ENCODE data around the gene TTC6.

The TTC6 gene

DNA sequence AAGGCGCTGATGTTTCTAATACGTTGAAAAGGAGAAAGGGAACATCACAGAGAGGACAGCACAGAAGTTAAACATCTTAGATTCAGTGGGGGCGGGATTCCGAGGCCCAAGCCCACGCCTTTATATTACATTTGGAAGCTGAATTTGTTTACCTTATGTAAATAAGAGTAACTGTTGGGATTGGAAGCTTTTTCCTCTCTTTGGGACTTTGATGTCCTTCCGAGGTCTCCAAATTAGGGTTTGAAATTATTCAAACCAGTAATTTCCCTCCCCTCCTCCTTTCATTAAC is 6.8 kb upstream of the TTC6 start:
- peak; percentile 73; the same call in 1 of the 2 replicates for TF ChIP-seq JUND (IDR thresholded peaks at IDR 0.05; ENCODE audit: low read depth)
- in situ Hi-C loops (cut with HindIII; ENCODE audit: low pct_unique_long_range_greater_than_20kb, low sequenced_read_pairs): no loop called here
- peak in 1 of 2 experiments; percentile 93 for DNase-seq (ENCODE audit: low read depth in 1 of 2, low spot score in 1 of 2)

DNA sequence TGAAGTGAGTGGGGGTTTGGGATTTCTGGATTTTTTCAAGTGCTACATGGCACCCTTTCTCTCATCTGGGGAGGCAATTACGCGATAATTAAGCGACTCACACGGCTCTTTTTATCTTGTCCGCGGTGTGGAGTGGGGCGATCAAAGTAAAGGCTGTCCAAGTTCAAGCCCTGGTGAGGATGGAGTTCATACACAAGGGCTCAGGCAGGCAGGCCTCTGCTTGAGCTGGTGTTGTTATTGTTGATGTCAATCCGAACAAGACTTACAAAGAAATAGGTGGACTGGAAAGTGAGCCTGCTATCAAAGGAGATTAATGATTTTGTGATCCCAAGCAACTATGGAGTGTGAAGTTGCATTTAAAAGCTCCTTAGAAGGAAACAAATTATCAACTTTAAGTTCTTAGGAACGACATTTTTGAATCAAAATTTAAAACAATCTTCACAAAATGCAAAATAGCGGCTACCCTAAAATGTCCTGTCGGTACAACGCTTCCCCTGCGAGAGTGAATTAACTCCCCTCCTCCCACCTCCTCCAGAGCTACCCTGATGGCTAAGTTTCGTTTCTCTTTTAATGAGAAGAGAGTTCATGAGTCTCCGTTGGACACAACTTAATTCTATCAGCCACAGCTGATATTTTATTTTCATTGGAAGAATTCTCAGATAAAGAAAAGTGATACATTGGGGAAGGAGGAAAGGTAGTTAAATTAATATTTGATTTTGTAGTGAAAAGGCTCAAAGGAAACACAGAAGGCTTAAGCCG is 6.3 kb upstream of the TTC6 start:
- peak in 1 of 2 experiments; percentile 85 for DNase-seq (ENCODE audit: low read depth in 1 of 2, low spot score in 1 of 2)
- in situ Hi-C loops (cut with HindIII; ENCODE audit: low pct_unique_long_range_greater_than_20kb, low sequenced_read_pairs): no loop called here
- TF ChIP-seq JUND (IDR thresholded peaks at IDR 0.05; ENCODE audit: low read depth): peak; percentile 18

DNA sequence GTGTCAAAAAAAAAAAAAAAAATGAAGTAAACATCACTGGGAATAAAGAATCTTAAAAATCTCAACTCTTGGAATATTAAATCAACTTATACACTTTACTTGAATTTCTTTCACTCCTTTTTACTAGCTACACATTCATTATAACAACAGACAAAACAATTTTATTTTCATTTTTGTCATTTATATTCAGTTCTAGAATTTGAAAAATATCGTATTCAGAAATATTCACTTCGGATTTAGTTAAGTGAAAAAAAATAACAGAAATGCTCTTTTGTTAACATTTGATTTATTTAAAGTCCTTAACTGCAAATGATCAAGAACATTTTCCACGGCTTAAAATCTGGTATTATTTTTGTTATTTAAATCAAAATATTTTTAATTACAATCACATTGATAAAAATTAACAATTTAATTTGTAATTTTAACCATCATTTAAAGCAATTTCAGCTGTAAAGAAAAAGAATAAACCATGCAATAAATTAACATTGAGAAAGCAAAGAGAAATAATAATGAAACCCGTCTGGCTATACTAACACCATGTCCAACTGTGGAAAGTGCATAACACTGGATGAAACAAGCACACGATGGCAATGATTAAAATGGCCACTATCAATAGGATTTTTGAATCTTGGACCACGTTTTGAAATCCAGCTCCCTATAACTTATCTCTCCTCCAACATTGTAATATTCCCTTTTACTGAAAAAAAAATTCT is 5.6 kb upstream of the TTC6 start:
- DNase-seq (ENCODE audit: low read depth in 1 of 2, low spot score in 1 of 2): peak in 1 of 2 experiments; percentile 73
- peak; percentile 1; the same call in 1 of the 2 replicates for TF ChIP-seq JUND (IDR thresholded peaks at IDR 0.05; ENCODE audit: low read depth)
- in situ Hi-C loops (cut with HindIII; ENCODE audit: low pct_unique_long_range_greater_than_20kb, low sequenced_read_pairs): no loop called here

DNA sequence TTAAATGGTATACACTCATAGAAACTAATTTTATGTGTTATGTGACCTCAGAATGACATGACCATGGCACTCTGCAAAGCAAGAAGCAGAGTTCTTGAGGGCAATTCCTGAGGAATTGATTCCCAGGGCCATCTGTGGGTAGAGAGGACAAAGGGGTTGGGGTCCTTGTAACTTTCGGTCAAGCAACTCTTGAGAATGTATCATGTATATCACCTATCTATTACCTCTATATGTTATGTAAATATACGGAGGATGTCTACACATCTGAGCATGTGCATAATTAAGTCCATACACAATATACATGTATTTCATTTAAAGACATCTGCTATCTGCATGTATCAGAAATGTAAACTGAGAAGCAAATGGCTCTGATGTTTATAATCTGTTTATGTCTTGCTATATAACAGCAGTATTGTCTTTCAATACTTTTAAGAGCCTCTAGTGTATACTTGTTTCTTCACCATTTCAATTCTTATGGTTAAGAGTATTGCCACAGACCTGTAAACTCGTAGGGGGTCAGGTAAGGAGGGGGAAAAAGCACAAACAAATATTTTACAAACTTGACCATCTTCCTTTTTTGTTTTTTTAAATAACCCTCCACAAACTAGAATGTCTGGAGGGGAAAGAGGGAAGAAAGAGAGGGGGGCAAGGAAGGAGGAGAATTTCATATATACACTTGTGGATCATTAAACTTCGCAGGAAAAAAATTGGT is 4.8 kb upstream of the TTC6 start:
- peak in 1 of 2 experiments; percentile 74 for DNase-seq (ENCODE audit: low read depth in 1 of 2, low spot score in 1 of 2)
- no peak for TF ChIP-seq JUND (IDR thresholded peaks at IDR 0.05; ENCODE audit: low read depth)
- in situ Hi-C loops (cut with HindIII; ENCODE audit: low pct_unique_long_range_greater_than_20kb, low sequenced_read_pairs): no loop called here

DNA sequence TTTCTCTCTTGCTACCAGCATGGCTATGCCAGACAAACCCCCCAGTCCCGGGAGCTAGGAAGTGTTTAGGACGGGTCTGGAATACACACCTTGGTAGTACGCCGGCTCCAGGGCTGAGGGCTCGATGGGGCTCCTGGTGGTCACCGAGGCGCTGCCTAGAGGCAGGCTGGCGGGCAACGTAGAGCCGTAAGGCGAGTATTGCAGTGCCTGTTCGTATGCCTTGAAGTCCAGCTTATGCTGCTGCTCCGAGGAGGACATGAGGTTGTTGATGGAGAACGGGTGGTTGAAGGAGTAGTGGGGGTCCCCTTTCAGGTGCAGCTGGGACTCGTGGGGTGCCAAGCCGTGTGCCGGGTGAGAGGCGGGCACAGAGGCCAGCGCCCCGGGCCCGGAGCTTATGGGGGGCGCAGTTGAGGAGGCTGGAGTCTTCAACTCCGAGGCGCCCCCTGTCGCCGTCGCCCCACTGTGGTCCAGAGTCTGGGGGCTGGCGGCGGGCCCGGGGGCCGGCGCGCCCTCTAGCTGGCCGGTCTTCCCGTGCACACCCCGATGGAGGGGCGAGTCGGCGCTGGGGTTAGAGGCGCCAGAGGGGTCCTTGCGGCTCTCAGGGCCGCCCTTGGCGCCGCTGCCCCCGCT is 4.0 kb upstream of the TTC6 start:
- peak in 1 of 2 experiments; percentile 87 for DNase-seq (ENCODE audit: low read depth in 1 of 2, low spot score in 1 of 2)
- TF ChIP-seq JUND (IDR thresholded peaks at IDR 0.05; ENCODE audit: low read depth): no peak
- in situ Hi-C loops (cut with HindIII; ENCODE audit: low pct_unique_long_range_greater_than_20kb, low sequenced_read_pairs): no loop called here

DNA sequence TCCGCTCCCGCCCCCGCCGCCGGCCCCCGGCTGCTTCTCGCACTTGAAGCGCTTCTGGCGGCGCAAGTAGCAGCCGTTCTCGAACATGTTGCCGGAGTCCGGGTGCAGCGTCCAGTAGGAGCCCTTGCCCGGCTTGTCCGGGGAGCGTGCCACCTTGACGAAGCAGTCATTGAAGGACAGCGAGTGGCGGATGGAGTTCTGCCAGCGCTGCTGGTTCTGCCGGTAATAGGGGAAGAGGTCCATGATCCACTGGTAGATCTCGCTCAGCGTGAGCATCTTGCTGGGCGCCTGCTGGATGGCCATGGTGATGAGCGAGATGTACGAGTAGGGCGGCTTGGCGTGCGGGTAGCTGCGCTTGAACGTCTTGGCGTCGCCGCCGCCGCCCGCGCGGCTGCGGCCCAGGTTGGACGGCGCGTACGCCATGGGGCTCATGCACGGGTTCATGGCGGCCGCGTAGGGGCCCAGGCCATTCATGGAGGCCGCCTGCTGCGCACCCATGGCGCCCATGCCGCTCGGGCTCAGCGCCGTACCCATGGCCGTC is 3.4 kb upstream of the TTC6 start:
- TF ChIP-seq JUND (IDR thresholded peaks at IDR 0.05; ENCODE audit: low read depth): peak; percentile 31; the same call in 1 of the 2 replicates
- peak in 1 of 2 experiments; percentile 89 for DNase-seq (ENCODE audit: low read depth in 1 of 2, low spot score in 1 of 2)
- in situ Hi-C loops (cut with HindIII; ENCODE audit: low pct_unique_long_range_greater_than_20kb, low sequenced_read_pairs): no loop called here

DNA sequence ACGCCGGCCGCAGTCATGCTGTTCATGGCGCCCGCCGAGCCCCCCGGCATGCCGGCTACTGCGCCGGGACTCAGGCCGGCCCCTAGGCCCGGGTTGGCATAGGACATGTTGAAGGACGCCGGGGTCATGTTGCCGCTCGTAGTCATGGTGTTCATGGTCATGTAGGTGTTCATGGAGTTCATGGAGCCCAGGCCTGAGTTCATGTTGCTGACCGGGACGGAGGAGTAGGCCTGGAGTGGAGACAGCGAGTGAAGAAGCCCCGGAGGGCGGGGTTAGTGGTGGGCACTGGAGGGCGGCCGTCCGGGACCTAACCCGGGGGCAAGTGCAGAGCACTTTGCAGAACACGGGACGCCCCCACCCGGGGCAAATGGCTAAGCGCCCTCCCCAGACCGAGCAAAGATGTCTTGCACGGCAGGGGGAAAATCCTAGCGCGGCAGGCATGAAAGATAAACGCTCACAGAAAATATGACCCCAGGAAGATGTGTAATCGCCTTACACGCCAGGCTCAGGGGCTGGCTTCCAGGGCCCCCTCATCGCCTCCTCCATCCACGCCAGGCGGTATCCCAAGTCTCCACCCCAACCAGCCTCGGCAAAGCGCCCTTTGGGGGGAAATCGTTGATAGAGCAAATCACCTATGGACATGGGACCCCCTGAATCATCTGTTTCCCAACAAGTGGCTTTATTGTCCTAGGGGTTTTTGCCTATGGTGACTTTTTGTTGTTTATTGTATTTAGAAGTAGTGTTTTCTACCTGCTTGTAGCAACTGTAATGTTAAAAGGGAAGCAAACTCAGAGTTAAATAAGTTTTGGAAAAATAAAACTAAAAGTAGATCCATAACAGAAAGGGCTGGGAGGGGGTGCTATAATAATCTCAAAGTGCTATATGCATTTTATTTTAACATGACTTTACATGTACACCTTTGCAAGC is 2.7 kb upstream of the TTC6 start:
- no peak for TF ChIP-seq JUND (IDR thresholded peaks at IDR 0.05; ENCODE audit: low read depth)
- in situ Hi-C loops (cut with HindIII; ENCODE audit: low pct_unique_long_range_greater_than_20kb, low sequenced_read_pairs): no loop called here
- peak in 1 of 2 experiments; percentile 86 for DNase-seq (ENCODE audit: low read depth in 1 of 2, low spot score in 1 of 2)

DNA sequence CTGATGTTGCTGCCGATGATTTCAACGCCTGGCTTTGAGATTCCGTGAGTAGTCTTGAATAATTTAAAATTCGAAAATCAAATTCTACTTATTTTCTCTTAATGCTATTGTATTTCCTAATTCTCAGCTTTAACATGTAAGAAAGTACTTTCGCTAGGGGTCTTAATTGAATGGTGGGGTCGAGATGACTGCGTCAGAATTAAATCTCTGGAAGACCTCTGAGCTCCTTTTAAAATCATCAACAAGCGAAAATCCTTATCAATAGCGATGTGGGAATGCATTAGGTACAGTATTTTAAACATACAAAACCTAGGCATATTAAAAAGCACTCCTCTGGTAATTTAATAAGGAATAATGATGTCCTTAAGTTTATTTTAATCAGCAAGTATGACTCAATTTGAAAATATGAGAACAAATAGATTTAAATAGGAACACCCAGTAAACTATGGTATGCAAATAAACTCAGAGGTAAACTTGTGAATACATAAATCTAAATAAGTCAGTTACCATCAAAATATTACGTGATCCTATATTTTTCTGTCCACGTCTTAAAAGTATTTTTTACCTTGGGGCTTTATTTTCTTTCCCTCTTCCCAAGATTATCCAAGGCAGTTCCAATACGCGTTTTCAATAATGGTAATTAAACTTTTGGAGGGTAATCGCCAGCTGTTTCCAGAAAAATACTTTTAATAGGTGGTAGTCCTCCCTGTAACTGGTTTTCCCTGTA is 1.8 kb upstream of the TTC6 start:
- DNase-seq (ENCODE audit: low read depth in 1 of 2, low spot score in 1 of 2): no peak
- peak; percentile 10; the same call in 1 of the 2 replicates for TF ChIP-seq JUND (IDR thresholded peaks at IDR 0.05; ENCODE audit: low read depth)
- in situ Hi-C loops (cut with HindIII; ENCODE audit: low pct_unique_long_range_greater_than_20kb, low sequenced_read_pairs): no loop called here

DNA sequence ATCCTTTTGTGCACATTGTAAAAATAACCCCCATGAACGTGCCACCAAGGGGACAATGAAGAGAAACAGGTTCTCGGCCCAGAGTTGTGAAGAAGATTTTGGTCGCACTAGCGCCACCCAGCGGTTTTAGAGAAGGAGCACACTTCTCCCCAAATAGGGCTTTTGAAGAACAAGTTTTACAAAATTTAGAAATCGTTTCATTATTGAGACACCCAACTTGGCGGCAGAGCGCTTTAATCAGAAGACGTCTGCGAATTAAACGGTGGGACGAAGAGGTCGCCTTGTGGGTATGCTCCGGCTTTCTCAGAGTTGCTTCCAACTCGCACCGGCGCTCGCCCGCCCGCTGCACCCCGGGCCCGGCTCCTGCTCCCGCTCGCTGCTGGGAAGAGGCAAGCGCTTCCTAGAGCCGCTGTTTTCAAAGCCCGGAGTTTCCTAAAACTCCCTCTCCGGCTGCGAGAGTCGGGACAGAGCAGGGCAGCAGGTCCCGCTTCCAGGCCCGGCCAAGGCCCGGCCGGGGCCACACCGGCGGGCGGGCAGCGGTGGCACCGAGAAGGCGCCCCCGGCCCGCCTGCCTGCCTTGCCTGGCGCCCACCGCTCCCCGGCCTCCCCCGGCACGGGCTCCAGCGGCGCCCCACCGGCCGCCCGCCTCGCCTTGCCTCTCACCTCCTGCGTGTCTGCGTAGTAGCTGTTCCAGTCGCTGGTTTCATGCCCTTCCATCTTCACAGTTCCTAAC is 1.0 kb upstream of the TTC6 start:
- in situ Hi-C loops (cut with HindIII; ENCODE audit: low pct_unique_long_range_greater_than_20kb, low sequenced_read_pairs): no loop called here
- TF ChIP-seq JUND (IDR thresholded peaks at IDR 0.05; ENCODE audit: low read depth): no peak
- peak in 1 of 2 experiments; percentile 100 for DNase-seq (ENCODE audit: low read depth in 1 of 2, low spot score in 1 of 2)
